Activated T-cell treated with anti-CD3 and anti-CD28 coated beads, Interleukin-2, amount 50 U/mL, for 72 hours (primary cell): ENCODE measurements around the gene ZMYND11. TPM values are rescaled to one million over a fixed set of nuclear protein-coding genes. Genes with fewer than 3 reads are reported as not detected.
A peak's percentile ranks its signal among the peaks of the same experiment; 100 is the strongest.

Experiments used
- ATAC-seq, 2 donors: fragments of 150-1000 bp; cut with Tn5 transposase; replicated peaks in 1 of 2; 2 replicates each; pipeline ENCODE4 v1.10.0; 2021; ENCODE audit warnings: moderate library complexity in 2 of 2, mild to moderate bottlenecking in 1 of 2
- DNase-seq, 2 donors: peaks; one replicate each; pipeline ENCODE4 v3.0.0; 2021 to 2022; ENCODE audit warnings: mixed read lengths in 1 of 2
- H3K27ac Mint-ChIP-seq: one replicate; pipeline ENCODE4 v1.8.0; 2022; ENCODE audit warnings: mild to moderate bottlenecking, moderate library complexity, mixed read lengths
- H3K27me3 Mint-ChIP-seq: one replicate; pipeline ENCODE4 v1.8.0; 2022; ENCODE audit warnings: low read depth, mixed read lengths
- H3K36me3 Mint-ChIP-seq, 2 donors: one replicate each; pipeline ENCODE4 v1.8.0; 2022; ENCODE audit warnings: mixed read lengths in 2 of 2, mild to moderate bottlenecking in 1 of 2; ENCODE audit not compliant: insufficient read depth in 2 of 2
- H3K4me1 Mint-ChIP-seq: one replicate; pipeline ENCODE4 v1.8.0; 2022; ENCODE audit warnings: low read depth, mixed read lengths
- H3K4me3 Mint-ChIP-seq, 2 donors: one replicate each; pipeline ENCODE4 v1.8.0; 2022; ENCODE audit warnings: mild to moderate bottlenecking in 2 of 2, mixed read lengths in 2 of 2, moderate library complexity in 2 of 2
- H3K9me3 Mint-ChIP-seq, 2 donors: one replicate each; pipeline ENCODE4 v1.8.0; 2022; ENCODE audit warnings: mixed read lengths in 2 of 2
- total RNA-seq, 2 donors: library from RNA; stranded (reverse); gene quantifications; one replicate each; pipeline ENCODE4 v1.2.3, GENCODE V29; 2022

Gene ZMYND11
- total RNA-seq, 2 donors from 2014 or later, result 24.6 to 30.1 TPM

DNA sequence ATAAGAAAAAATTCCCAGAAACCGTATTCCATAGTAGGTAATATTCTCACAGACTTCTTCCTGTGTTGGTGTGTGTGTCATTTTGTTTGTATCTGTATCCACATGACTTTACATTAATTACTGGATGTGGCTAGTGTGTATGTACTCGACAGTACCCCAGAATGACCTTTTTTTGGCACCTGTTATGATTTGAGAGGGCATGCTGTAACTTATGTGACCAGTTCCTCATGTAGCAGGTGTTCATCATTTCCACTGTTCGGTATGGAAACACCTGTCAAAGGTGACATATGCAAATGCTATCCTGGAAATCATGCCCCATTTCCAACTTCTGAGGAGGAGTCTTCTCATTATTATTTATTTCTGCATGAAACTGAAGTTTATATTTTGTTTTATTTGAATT is 89.3 kb downstream of the ZMYND11 start:
- ATAC-seq (no peak), DNase-seq (no peak)
- no peaks in the 10 kb centered on the region for H3K9me3 Mint-ChIP-seq
- no peaks in the 10 kb centered on the region for H3K27me3 Mint-ChIP-seq
- H3K4me1 Mint-ChIP-seq, result peaks cover 17% of the 10 kb centered on the region
- H3K36me3 Mint-ChIP-seq, result no peaks in the 10 kb centered on the region
- H3K27ac Mint-ChIP-seq, result no peak overlapping the region
- H3K4me3 Mint-ChIP-seq, result no peak overlapping the region

DNA sequence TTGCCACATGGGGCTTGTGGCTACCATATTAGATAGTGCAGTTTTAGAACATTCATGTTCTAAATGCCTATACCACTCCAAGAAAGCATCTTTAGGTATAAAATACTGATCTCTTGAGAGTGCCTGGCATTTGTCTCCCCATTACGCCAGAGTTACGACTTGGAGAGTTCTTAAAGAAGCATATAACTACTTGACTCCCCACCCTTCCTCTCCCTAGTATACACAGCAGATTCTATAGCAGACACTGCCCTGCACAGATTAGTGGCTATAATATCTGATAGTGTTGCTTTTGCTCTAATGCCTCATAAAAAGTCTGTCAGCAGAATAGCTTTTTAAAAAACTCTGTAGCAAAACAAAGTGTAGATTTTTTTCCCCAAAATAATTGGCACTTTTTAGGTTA is 90.8 kb downstream of the ZMYND11 start:
- H3K27ac Mint-ChIP-seq, result no peak overlapping the region
- ATAC-seq (no peak), DNase-seq (no peak)
- peaks cover 13% of the 10 kb centered on the region for H3K4me1 Mint-ChIP-seq
- no peaks in the 10 kb centered on the region for H3K36me3 Mint-ChIP-seq
- H3K4me3 Mint-ChIP-seq, result no peak overlapping the region
- H3K27me3 Mint-ChIP-seq, result no peaks in the 10 kb centered on the region
- no peaks in the 10 kb centered on the region for H3K9me3 Mint-ChIP-seq

DNA sequence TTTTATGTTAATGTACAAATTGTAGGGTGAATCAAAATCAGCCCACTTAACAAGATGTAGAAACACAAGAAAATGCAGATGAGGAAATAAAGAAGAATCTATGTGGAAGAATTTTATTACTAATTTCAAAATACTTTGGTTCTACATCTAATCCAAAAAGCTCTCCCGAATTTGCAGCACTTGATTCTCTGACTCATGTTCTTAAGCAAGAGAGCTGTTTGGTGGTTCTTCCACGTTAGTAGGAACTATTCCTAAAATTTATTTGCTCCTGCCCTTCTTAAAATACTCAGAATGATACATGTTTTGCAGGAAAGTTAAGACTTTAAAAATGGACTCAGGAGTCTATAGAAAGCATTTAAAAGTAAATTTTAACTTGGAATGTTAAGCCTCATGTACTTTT is 91.8 kb downstream of the ZMYND11 start:
- DNase-seq (no peak), ATAC-seq (no peak)
- Mint-ChIP-seq H3K36me3 (no peaks in the 10 kb centered on the region), H3K27me3 (no peaks in the 10 kb centered on the region), H3K4me1 (peaks cover 7% of the 10 kb centered on the region), H3K27ac (no peak overlapping the region), H3K9me3 (no peaks in the 10 kb centered on the region), H3K4me3 (no peak overlapping the region)

DNA sequence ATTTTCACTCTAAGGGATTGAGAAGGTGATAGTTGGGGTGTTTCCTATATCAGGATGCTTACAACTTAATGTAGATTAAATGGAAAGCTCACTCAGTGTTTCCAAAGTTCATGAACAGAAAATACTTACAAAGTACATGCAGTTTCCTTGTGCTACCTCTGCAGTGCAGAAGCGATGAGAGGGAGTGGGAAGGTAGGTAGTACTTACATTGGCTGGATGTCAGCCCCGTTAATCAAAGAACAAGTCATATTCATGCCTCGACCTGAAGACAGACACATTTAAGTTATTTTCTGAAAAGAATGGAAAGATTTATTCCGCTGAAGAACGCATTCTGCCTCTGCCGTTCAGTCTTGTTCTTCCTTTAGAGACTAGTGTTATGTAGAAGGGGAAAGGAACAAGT is 93.1 kb downstream of the ZMYND11 start:
- Mint-ChIP-seq H3K27me3 (no peaks in the 10 kb centered on the region), H3K36me3 (no peaks in the 10 kb centered on the region), H3K27ac (peak overlapping the region; percentile 57), H3K4me3 (peak overlapping the region in 1 of 2 donors; percentile 8), H3K4me1 (peaks cover 2% of the 10 kb centered on the region), H3K9me3 (no peaks in the 10 kb centered on the region)
- ATAC-seq (no peak), DNase-seq (no peak)

DNA sequence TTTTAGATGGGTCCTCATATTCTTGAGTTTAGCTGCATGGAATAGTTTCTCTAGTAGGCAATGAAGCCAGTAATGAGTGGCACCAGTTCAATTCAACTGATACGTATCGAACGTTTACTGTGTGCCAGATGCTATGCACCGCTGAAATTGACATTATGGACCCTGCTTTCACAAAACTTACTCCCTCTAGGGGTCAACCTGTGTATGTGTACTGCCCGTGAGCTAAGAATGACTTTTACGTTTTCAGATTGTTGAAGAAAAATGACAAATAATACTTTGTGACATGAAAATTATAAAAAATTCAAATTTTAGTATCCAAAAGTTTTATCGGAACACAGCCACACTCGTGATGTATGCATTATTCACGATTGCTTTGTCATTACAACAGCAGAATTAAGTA is 95.5 kb downstream of the ZMYND11 start:
- Mint-ChIP-seq H3K27me3 (no peaks in the 10 kb centered on the region), H3K36me3 (no peaks in the 10 kb centered on the region), H3K27ac (no peak overlapping the region), H3K9me3 (no peaks in the 10 kb centered on the region), H3K4me1 (no peaks in the 10 kb centered on the region), H3K4me3 (no peak overlapping the region)
- DNase-seq (no peak), ATAC-seq (no peak)

DNA sequence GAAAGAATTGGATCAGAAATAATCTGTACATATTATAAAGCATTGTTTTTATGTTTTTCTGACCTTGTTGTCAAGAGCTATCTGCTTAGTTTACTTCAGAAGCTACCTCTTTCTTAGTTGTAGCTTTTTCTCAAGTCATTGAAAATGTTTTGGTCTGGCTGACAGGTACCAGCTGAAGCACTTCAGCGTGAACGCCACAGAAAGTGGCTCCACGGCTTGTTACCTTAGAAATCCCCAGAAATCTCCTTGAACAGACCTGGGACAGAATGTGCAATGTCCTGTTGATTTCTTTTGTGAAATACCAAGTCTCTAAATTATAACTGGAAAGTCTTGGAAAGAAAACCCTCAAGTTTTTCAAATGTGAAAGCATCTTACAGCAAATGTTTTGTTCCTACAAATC is 96.8 kb downstream of the ZMYND11 start:
- Mint-ChIP-seq H3K4me3 (no peak overlapping the region), H3K27ac (no peak overlapping the region), H3K27me3 (no peaks in the 10 kb centered on the region), H3K4me1 (no peaks in the 10 kb centered on the region), H3K36me3 (no peaks in the 10 kb centered on the region), H3K9me3 (no peaks in the 10 kb centered on the region)
- no peak for DNase-seq
- ATAC-seq, result no peak

DNA sequence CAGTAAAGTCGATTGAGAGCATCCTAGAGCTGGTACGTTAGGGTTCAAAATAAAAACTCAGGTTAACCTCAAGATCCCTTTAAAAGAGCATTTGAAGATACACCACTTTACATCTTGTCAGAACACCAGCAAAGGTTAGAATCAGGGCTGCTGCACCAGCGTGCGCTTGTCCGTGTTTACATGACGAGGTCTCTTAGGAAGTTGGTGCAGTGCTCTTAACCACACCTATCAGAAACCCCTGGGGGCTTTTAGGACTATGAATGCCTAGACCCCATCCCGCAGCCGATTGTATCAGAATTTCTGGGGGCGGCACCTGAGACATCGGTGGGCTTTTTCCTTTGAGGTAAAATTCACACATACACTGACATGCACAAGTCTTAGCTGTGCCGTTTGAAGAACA is 97.6 kb downstream of the ZMYND11 start:
- ATAC-seq (no peak), DNase-seq (no peak)
- H3K4me3 Mint-ChIP-seq, result no peak overlapping the region
- no peaks in the 10 kb centered on the region for H3K27me3 Mint-ChIP-seq
- no peaks in the 10 kb centered on the region for H3K9me3 Mint-ChIP-seq
- no peak overlapping the region for H3K27ac Mint-ChIP-seq
- no peaks in the 10 kb centered on the region for H3K36me3 Mint-ChIP-seq
- H3K4me1 Mint-ChIP-seq, result no peaks in the 10 kb centered on the region

DNA sequence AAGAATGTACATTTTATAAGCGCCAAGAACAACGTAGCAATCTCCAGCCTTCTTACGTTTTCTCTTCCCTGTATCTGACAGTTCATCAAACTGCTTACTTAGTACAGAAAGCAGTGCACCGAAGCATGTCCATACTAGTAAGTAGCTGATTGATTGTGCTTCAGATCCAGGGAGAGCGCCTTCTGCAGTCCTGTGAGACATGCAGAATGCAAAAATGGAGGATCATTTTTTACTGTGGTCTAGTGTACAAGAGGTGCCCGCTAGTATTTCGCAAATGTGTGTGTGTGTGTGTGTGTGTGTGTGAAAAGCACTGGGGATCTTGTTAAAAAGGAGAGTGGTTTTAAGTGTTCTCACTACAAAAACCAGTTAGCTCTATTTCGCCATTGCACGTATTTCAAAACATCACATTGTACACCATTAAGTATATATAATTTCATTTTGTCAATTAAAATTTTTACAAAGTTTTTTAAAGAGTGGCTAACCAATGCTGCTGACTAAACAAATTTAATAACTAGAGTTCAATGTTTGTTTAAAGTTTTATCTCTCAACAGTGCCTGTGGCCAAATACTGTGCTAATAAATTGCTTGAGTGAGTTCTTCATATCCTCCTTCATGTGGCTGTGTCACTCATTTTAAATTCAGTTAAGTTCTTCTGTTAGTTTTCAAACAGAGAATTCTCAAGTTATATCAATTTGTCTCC is 99.6 kb downstream of the ZMYND11 start:
- DNase-seq (no peak), ATAC-seq (no peak)
- Mint-ChIP-seq H3K4me1 (no peaks in the 10 kb centered on the region), H3K27ac (no peak overlapping the region), H3K4me3 (no peak overlapping the region), H3K36me3 (no peaks in the 10 kb centered on the region), H3K27me3 (no peaks in the 10 kb centered on the region), H3K9me3 (no peaks in the 10 kb centered on the region)

DNA sequence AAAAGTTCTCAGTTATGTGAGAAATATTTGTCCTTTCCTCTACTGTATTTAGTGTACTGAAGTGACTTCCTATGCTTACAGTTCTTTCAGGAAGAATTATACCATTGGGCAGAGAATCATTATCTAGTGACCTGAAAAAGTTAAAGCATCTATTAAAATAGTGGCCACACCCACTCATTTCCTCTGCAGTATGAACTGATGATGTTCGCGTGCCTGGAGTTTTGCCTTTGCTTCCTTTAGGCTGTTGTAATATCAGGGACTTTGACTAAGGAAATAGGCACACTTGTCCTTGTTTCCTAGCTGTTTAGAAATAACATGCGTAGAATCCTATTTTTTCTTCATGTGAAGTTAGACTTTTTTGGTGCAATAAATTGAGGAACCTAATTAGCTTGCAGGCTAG is 100.7 kb downstream of the ZMYND11 start:
- H3K36me3 Mint-ChIP-seq, result no peaks in the 10 kb centered on the region
- no peaks in the 10 kb centered on the region for H3K9me3 Mint-ChIP-seq
- ATAC-seq (no peak), DNase-seq (no peak)
- no peaks in the 10 kb centered on the region for H3K4me1 Mint-ChIP-seq
- H3K27me3 Mint-ChIP-seq, result no peaks in the 10 kb centered on the region
- no peak overlapping the region for H3K4me3 Mint-ChIP-seq
- no peak overlapping the region for H3K27ac Mint-ChIP-seq

DNA sequence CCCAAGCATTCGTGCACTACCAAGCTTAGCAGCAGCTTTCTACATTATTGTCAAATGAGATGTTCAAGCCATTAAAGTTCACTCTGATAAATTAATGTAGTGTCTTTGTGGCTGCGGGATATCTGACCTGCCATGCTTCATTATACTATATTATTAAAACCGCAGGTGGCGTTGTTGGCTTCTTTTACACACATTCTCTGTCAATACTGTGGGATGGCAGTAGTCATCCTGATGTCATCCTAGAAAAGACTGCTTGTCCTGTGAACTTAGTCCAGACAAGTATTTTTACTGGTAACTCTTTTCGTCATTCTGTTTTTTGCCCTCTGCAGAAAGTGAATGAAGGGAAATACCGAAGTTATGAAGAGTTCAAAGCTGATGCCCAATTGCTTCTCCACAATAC is 103.9 kb downstream of the ZMYND11 start:
- H3K36me3 Mint-ChIP-seq, result no peaks in the 10 kb centered on the region
- H3K4me3 Mint-ChIP-seq, result no peak overlapping the region
- no peaks in the 10 kb centered on the region for H3K4me1 Mint-ChIP-seq
- DNase-seq, result no peak
- no peaks in the 10 kb centered on the region for H3K9me3 Mint-ChIP-seq
- H3K27me3 Mint-ChIP-seq, result no peaks in the 10 kb centered on the region
- H3K27ac Mint-ChIP-seq, result no peak overlapping the region
- no peak for ATAC-seq

DNA sequence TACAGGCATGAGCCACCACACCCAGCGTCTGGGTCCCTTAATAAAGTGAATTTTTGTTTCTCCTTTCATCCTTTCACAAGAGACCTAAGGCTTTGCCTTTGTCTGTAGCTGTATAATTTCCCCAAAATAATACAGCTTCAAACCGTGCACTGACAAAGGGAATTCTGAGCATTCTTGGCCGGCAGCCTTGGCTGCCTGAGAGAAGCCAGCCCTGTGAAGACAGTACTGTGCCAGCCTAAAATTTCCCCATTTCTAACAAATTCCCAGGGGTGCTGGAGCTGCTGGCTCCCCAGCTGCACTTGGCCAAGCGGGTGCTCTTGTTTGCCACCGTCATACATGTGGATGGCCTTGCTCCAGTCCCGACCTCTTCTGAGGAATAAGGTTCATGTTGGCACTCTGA is 106.2 kb downstream of the ZMYND11 start:
- DNase-seq (no peak), ATAC-seq (no peak)
- no peak overlapping the region for H3K27ac Mint-ChIP-seq
- H3K4me3 Mint-ChIP-seq, result no peak overlapping the region
- H3K27me3 Mint-ChIP-seq, result no peaks in the 10 kb centered on the region
- no peaks in the 10 kb centered on the region for H3K9me3 Mint-ChIP-seq
- no peaks in the 10 kb centered on the region for H3K4me1 Mint-ChIP-seq
- no peaks in the 10 kb centered on the region for H3K36me3 Mint-ChIP-seq

DNA sequence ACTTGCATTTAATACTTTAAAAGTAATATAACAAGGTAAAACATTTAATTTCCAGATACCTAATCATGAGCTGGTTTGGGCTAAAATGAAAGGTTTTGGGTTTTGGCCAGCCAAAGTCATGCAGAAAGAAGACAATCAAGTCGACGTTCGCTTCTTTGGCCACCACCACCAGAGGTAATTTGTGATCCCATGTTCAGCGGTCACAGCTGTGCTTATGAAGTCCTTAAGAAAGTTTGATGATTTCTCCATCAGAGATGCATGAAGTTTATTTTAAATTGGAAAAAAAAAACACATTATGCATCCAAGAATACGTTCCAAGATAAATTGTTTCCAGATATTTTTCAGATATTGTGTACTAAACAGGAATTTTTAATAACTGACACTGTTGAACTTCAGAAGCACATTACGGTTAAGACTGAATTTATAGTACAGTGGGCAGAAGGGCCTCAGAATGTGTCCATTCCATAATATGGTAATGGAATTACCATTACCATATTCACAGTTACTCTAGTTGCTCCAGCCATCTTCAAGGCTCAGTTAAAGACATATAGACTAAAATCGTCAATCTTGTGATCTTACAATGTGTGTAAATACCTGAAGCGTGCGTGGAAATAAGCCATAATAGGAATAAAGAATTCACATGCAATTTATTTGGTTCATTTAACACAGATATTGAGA is 106.8 kb downstream of the ZMYND11 start:
- no peaks in the 10 kb centered on the region for H3K27me3 Mint-ChIP-seq
- no peak for ATAC-seq
- H3K4me3 Mint-ChIP-seq, result no peak overlapping the region
- peaks cover 0 to 4% of the 10 kb centered on the region in 2 donors for H3K36me3 Mint-ChIP-seq
- no peaks in the 10 kb centered on the region for H3K4me1 Mint-ChIP-seq
- H3K9me3 Mint-ChIP-seq, result no peaks in the 10 kb centered on the region
- no peak overlapping the region for H3K27ac Mint-ChIP-seq
- DNase-seq, result no peak

DNA sequence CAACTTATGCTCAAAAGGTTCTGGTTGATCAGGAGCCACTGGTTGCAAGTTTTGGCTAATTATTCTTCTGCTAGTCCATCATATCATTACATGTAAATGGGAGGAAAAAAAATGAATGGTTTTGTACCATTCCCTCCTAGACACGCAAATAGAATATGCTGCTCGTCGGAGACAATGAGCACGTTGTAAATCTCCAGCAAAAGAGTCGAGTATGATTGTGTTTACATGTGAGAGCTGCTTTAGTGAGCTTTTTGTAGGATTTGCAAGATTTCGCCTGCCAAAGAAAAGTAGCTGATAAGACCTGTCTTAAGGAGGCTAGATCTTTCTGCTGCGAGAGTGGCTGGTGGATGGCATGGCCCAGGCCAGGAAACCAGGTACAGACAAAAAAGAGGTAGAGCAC is 109.0 kb downstream of the ZMYND11 start:
- Mint-ChIP-seq H3K4me1 (no peaks in the 10 kb centered on the region), H3K9me3 (no peaks in the 10 kb centered on the region), H3K27ac (no peak overlapping the region), H3K4me3 (no peak overlapping the region), H3K36me3 (peaks cover 5 to 13% of the 10 kb centered on the region in 2 donors), H3K27me3 (no peaks in the 10 kb centered on the region)
- no peak for DNase-seq
- ATAC-seq, result no peak

DNA sequence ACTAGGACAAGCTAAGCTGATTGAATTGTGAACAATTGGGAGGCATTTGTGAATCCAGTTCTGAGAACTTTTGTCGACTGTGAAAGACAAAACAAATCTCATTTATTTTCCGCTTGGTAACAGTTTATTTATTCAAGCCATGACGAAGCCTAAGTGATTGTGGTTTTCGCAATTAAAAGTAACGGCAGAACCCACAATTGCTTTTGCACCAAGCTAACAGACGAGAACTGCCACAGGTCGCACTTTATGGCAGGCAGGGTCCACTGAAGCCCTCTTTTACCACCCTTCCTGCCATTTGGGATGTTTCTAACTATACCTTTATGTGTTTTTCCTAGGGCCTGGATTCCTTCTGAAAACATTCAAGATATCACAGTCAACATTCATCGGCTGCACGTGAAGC is 111.2 kb downstream of the ZMYND11 start:
- Mint-ChIP-seq H3K27me3 (no peaks in the 10 kb centered on the region), H3K4me1 (no peaks in the 10 kb centered on the region), H3K9me3 (no peaks in the 10 kb centered on the region), H3K4me3 (no peak overlapping the region), H3K27ac (no peak overlapping the region), H3K36me3 (peaks cover 9 to 14% of the 10 kb centered on the region in 2 donors)
- no peak for DNase-seq
- ATAC-seq, result no peak
